ENCODE results near the gene KRTAP9-2. TPM values are rescaled to one million over a fixed set of nuclear protein-coding genes. Genes with fewer than 3 reads are reported as not detected.

Gene KRTAP9-2
- polyA plus RNA-seq, 1 of the 3 experiments (the other 2 are of a cell fraction), result not detected

DNA sequence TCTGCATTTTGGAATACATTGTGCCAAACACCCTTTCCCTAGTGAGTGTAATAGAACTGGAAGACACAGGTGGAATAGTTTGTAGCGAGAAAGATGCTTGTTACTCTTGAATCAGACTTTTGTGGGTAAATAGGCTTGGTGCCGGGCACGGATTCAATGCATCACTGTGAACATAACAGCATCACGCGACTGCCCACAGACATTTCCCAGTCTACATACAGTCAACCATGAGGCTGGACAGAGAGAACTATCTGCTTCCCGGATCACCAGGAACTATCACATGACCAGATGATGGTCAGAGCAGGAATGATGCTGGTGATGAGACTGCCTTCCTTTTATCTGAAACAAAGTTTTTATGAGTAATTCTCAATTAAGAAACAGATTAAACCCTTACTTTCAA, 397 bp upstream of the KRTAP9-2 start:
- no peak overlapping the region for H3K4me3 ChIP-seq (ENCODE audit: low read depth in 2 of 2, low read length in 1 of 2)
- H3K79me2 ChIP-seq (ENCODE audit: insufficient read depth), result no peaks in the 10 kb centered on the region
- H3K9me2 ChIP-seq, result no peaks in the 10 kb centered on the region
- H3K4me2 ChIP-seq, result no peak overlapping the region
- H3K27ac ChIP-seq (ENCODE audit: low read depth in 2 of 2, low read length in 1 of 2), result no peak overlapping the region
- no peak for DNase-seq
- ChIA-PET CTCF (interaction anchor here (0.6 to 0.7 kb wide), 2 partner anchors 140 to 502 kb away, joined by 3 to 4 read pairs; no protein-coding TSS in a partner anchor), POLR2A (no interaction called here)
- H3K4me1 ChIP-seq (ENCODE audit: control insufficient read depth in 1 of 2, insufficient read depth in 2 of 2, low read depth in 1 of 2, low read length in 1 of 2), result no peaks in the 10 kb centered on the region
- no peaks in the 10 kb centered on the region for H3F3A ChIP-seq (replicated peaks; ENCODE audit: insufficient read depth)
- no peak overlapping the region for H2AFZ ChIP-seq (ENCODE audit: low read depth)
- no peaks in the 10 kb centered on the region for H4K20me1 ChIP-seq (ENCODE audit: insufficient read depth)
- WGBS (ENCODE audit: low lambda C conversion rate), result 26% methylated on average over 6 of the region's 6 CpGs
- no peak overlapping the region for H3K9ac ChIP-seq
- TF ChIP-seq TAF1 (IDR thresholded peaks at IDR 0.05; ENCODE audit: borderline replicate concordance, low read depth, low read length), result no peak
- TF ChIP-seq FOXJ3 (CRISPR knock-in tag; IDR thresholded peaks at IDR 0.05), result no peak
- TF ChIP-seq, protein P1, sequence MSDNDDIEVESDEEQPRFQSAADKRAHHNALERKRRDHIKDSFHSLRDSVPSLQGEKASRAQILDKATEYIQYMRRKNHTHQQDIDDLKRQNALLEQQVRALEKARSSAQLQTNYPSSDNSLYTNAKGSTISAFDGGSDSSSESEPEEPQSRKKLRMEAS (IDR thresholded peaks at IDR 0.05; ENCODE audit: low read depth), result no peak
- TF ChIP-seq NFIC (IDR thresholded peaks at IDR 0.05; ENCODE audit: borderline replicate concordance), result no peak
- TF ChIP-seq NRF1 (IDR thresholded peaks at IDR 0.05; ENCODE audit: low read depth, low read length), result no peak
- TF ChIP-seq, protein P2, sequence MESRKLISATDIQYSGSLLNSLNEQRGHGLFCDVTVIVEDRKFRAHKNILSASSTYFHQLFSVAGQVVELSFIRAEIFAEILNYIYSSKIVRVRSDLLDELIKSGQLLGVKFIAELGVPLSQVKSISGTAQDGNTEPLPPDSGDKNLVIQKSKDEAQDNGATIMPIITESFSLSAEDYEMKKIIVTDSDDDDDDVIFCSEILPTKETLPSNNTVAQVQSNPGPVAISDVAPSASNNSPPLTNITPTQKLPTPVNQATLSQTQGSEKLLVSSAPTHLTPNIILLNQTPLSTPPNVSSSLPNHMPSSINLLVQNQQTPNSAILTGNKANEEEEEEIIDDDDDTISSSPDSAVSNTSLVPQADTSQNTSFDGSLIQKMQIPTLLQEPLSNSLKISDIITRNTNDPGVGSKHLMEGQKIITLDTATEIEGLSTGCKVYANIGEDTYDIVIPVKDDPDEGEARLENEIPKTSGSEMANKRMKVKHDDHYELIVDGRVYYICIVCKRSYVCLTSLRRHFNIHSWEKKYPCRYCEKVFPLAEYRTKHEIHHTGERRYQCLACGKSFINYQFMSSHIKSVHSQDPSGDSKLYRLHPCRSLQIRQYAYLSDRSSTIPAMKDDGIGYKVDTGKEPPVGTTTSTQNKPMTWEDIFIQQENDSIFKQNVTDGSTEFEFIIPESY (IDR thresholded peaks at IDR 0.05; ENCODE audit: borderline replicate concordance, low read depth), result no peak
- TF ChIP-seq SMC3 (IDR thresholded peaks at IDR 0.05; ENCODE audit: low read depth, low read length), result no peak
- no peak for TF ChIP-seq FOXM1 (IDR thresholded peaks at IDR 0.05; ENCODE audit: low read depth)
- TF ChIP-seq MEF2A (IDR thresholded peaks at IDR 0.05; ENCODE audit: borderline replicate concordance, low read depth), result no peak
- no peak for TF ChIP-seq RXRA (IDR thresholded peaks at IDR 0.05; ENCODE audit: borderline replicate concordance, low read depth)
- TF ChIP-seq, protein P3, sequence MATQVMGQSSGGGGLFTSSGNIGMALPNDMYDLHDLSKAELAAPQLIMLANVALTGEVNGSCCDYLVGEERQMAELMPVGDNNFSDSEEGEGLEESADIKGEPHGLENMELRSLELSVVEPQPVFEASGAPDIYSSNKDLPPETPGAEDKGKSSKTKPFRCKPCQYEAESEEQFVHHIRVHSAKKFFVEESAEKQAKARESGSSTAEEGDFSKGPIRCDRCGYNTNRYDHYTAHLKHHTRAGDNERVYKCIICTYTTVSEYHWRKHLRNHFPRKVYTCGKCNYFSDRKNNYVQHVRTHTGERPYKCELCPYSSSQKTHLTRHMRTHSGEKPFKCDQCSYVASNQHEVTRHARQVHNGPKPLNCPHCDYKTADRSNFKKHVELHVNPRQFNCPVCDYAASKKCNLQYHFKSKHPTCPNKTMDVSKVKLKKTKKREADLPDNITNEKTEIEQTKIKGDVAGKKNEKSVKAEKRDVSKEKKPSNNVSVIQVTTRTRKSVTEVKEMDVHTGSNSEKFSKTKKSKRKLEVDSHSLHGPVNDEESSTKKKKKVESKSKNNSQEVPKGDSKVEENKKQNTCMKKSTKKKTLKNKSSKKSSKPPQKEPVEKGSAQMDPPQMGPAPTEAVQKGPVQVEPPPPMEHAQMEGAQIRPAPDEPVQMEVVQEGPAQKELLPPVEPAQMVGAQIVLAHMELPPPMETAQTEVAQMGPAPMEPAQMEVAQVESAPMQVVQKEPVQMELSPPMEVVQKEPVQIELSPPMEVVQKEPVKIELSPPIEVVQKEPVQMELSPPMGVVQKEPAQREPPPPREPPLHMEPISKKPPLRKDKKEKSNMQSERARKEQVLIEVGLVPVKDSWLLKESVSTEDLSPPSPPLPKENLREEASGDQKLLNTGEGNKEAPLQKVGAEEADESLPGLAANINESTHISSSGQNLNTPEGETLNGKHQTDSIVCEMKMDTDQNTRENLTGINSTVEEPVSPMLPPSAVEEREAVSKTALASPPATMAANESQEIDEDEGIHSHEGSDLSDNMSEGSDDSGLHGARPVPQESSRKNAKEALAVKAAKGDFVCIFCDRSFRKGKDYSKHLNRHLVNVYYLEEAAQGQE (IDR thresholded peaks at IDR 0.05; ENCODE audit: low read depth, low read length), result no peak
- TF ChIP-seq SIN3A (IDR thresholded peaks at IDR 0.05; ENCODE audit: borderline replicate concordance, low read depth, low read length), result no peak
- TF ChIP-seq YY1 (IDR thresholded peaks at IDR 0.05; ENCODE audit: low read depth), result no peak
- TF ChIP-seq, protein P4, sequence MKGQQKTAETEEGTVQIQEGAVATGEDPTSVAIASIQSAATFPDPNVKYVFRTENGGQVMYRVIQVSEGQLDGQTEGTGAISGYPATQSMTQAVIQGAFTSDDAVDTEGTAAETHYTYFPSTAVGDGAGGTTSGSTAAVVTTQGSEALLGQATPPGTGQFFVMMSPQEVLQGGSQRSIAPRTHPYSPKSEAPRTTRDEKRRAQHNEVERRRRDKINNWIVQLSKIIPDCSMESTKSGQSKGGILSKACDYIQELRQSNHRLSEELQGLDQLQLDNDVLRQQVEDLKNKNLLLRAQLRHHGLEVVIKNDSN (IDR thresholded peaks at IDR 0.05; ENCODE audit: borderline replicate concordance, low read depth), result no peak
- no peak for TF ChIP-seq ELF1 (IDR thresholded peaks at IDR 0.05)
- no peaks in the 10 kb centered on the region for H3K36me3 ChIP-seq (replicated peaks in 1 of 2; ENCODE audit: control insufficient read depth in 1 of 2, insufficient read depth in 2 of 2, low read length in 1 of 2)
- H3K27me3 ChIP-seq (ENCODE audit: insufficient read depth), result peaks cover 22% of the 10 kb centered on the region; the same call in 1 of the 2 replicates
- no peaks in the 10 kb centered on the region for H3K9me3 ChIP-seq

All from SK-N-SH (cell line).